ENCODE data around the gene AP3B1. TPM values are rescaled to one million over a fixed set of nuclear protein-coding genes. Genes with fewer than 3 reads are reported as not detected.

The AP3B1 gene
- total and polyA plus RNA-seq, 2 experiments from 2014 or later = 29.4 to 41.4 TPM

- Histone ChIP-seq H3K27me3 (no peaks in the 10 kb centered on the region), H3K4me3 (peak overlapping the region; percentile 73), H3K27ac (peak overlapping the region; percentile 95), H4K20me1 (ENCODE audit: insufficient read depth, poor library complexity, severe bottlenecking) (peaks cover 10% of the 10 kb centered on the region), H3K79me2 (peaks cover 55% of the 10 kb centered on the region), H3K9me2 (replicated peaks; ENCODE audit: insufficient read depth) (no peaks in the 10 kb centered on the region), H3K9me3 (ENCODE audit: low read depth) (no peaks in the 10 kb centered on the region), H2AFZ (peak overlapping the region; percentile 95), H3K4me2 (peak overlapping the region; percentile 79), H3K36me3 (replicated peaks; ENCODE audit: insufficient read depth, low read depth) (no peaks in the 10 kb centered on the region), H3K4me1 (ENCODE audit: insufficient read depth) (no peaks in the 10 kb centered on the region)
- TF ChIP-seq EZH2phosphoT487 (IDR thresholded peaks at IDR 0.05; ENCODE audit: low read depth, severe bottlenecking, unreplicated experiment) (no peak), CTCF (IDR thresholded peaks at IDR 0.05; ENCODE audit: poor library complexity) (no peak), EZH2 (IDR thresholded peaks at IDR 0.05; ENCODE audit: borderline replicate concordance) (no peak)
- WGBS (ENCODE audit: low lambda C conversion rate, missing lambda C conversion rate) = 0% methylated on average over 6 of the region's 6 CpGs
- DNase-seq (ENCODE audit: low spot score) = no peak
Observed at GRCh38 chr5:78293851-78294247, 649 bp downstream of the AP3B1 start.

DNA sequence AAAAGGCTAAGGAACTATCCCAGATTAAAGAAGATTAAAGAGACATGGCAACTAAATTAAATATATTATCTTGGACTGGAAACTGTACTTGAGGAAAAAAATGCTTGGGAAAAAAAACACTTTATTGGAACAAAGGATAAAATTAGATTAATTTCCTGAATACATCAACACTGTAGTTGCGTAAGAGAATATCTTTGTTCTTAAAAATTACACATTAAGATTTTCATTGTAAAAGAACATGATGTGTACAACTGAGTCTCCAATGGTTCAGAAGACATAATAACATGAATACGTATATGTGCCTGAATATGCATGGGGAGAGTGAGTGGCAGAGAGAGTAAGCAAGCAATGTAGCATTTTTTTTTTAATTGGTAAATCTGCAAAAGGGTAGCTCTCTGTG, 2.8 kb downstream of the AP3B1 start:
- Histone ChIP-seq H4K20me1 (ENCODE audit: insufficient read depth, poor library complexity, severe bottlenecking) (peaks cover 14% of the 10 kb centered on the region), H3K4me1 (ENCODE audit: insufficient read depth) (no peaks in the 10 kb centered on the region), H3K79me2 (peaks cover 75% of the 10 kb centered on the region), H3K4me3 (no peak overlapping the region), H3K9me2 (replicated peaks; ENCODE audit: insufficient read depth) (no peaks in the 10 kb centered on the region), H3K36me3 (replicated peaks; ENCODE audit: insufficient read depth, low read depth) (no peaks in the 10 kb centered on the region), H3K4me2 (no peak overlapping the region), H3K9me3 (ENCODE audit: low read depth) (no peaks in the 10 kb centered on the region), H3K27ac (no peak overlapping the region), H2AFZ (no peak overlapping the region), H3K27me3 (no peaks in the 10 kb centered on the region)
- TF ChIP-seq EZH2phosphoT487 (IDR thresholded peaks at IDR 0.05; ENCODE audit: low read depth, severe bottlenecking, unreplicated experiment) (no peak), EZH2 (IDR thresholded peaks at IDR 0.05; ENCODE audit: borderline replicate concordance) (no peak), CTCF (IDR thresholded peaks at IDR 0.05; ENCODE audit: poor library complexity) (no peak)
- DNase-seq (ENCODE audit: low spot score) = no peak
- 100% methylated on average over 2 of the region's 2 CpGs for WGBS (ENCODE audit: low lambda C conversion rate, missing lambda C conversion rate)

DNA sequence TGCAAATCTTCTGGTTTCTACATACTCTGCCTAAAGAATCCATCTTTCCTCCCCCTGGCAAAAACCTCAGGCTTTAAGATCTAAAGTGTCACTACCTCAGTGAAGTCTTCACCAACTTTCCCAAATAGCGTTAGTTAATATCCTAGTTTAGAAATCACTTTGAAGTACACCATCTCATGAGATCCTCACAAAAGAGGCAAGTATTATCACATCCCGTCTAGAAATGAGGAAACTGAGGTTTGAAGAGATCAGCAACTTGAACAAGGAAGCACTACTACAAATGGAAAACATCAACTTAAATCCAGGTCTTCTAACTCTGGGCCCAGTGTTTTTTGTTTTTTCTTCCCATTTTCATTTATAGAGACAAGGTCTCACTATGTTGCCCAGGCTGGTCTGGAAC, 4.6 kb downstream of the AP3B1 start:
- H3K9me2 ChIP-seq (replicated peaks; ENCODE audit: insufficient read depth) = no peaks in the 10 kb centered on the region
- H3K4me2 ChIP-seq = no peak overlapping the region
- no peak overlapping the region for H3K27ac ChIP-seq
- H4K20me1 ChIP-seq (ENCODE audit: insufficient read depth, poor library complexity, severe bottlenecking) = peaks cover 14% of the 10 kb centered on the region
- no peak for DNase-seq (ENCODE audit: low spot score)
- peaks cover 91% of the 10 kb centered on the region for H3K79me2 ChIP-seq
- no peaks in the 10 kb centered on the region for H3K9me3 ChIP-seq (ENCODE audit: low read depth)
- H3K4me3 ChIP-seq = no peak overlapping the region
- TF ChIP-seq EZH2phosphoT487 (IDR thresholded peaks at IDR 0.05; ENCODE audit: low read depth, severe bottlenecking, unreplicated experiment) (no peak), EZH2 (IDR thresholded peaks at IDR 0.05; ENCODE audit: borderline replicate concordance) (no peak), CTCF (IDR thresholded peaks at IDR 0.05; ENCODE audit: poor library complexity) (no peak)
- H2AFZ ChIP-seq = no peak overlapping the region
- H3K36me3 ChIP-seq (replicated peaks; ENCODE audit: insufficient read depth, low read depth) = no peaks in the 10 kb centered on the region
- WGBS (ENCODE audit: low lambda C conversion rate, missing lambda C conversion rate) = 43% methylated on average over 2 of the region's 2 CpGs
- no peaks in the 10 kb centered on the region for H3K27me3 ChIP-seq
- no peaks in the 10 kb centered on the region for H3K4me1 ChIP-seq (ENCODE audit: insufficient read depth)

GRCh38 chr5:78288246-78288645, 6.3 kb downstream of the AP3B1 start:
- no peak for DNase-seq (ENCODE audit: low spot score)
- H3K36me3 ChIP-seq (replicated peaks; ENCODE audit: insufficient read depth, low read depth) = no peaks in the 10 kb centered on the region
- H3K4me2 ChIP-seq = no peak overlapping the region
- H3K27ac ChIP-seq = no peak overlapping the region
- peaks cover 14% of the 10 kb centered on the region for H4K20me1 ChIP-seq (ENCODE audit: insufficient read depth, poor library complexity, severe bottlenecking)
- no peaks in the 10 kb centered on the region for H3K9me2 ChIP-seq (replicated peaks; ENCODE audit: insufficient read depth)
- H3K27me3 ChIP-seq = no peaks in the 10 kb centered on the region
- no peaks in the 10 kb centered on the region for H3K9me3 ChIP-seq (ENCODE audit: low read depth)
- no peaks in the 10 kb centered on the region for H3K4me1 ChIP-seq (ENCODE audit: insufficient read depth)
- H3K79me2 ChIP-seq = peaks cover 95% of the 10 kb centered on the region
- WGBS (ENCODE audit: low lambda C conversion rate, missing lambda C conversion rate) = 52% methylated on average over 3 of the region's 3 CpGs
- TF ChIP-seq EZH2phosphoT487 (IDR thresholded peaks at IDR 0.05; ENCODE audit: low read depth, severe bottlenecking, unreplicated experiment) (no peak), EZH2 (IDR thresholded peaks at IDR 0.05; ENCODE audit: borderline replicate concordance) (no peak), CTCF (IDR thresholded peaks at IDR 0.05; ENCODE audit: poor library complexity) (no peak)
- H2AFZ ChIP-seq = no peak overlapping the region
- no peak overlapping the region for H3K4me3 ChIP-seq
